Stimulated activated CD4-positive, alpha-beta T cell treated with anti-CD3 and anti-CD28 coated beads, Interleukin-2, amount 100 ng/mL, for 24 hours (primary cell): ENCODE data around the gene HSPA14.
"Not testable (repeated sequence)": the region's sequence is repeated elsewhere in the genome, so short reads cannot be mapped to it uniquely, and the experiment has no call there.

Experiments
- DNase-seq, 2 donors: peaks; one replicate each; pipeline ENCODE4 v3.0.0-alpha.2; 2020

Gene HSPA14

GRCh38 chr10:14838582-14839304 is 637 bp downstream of the HSPA14 start:
- peak; percentile 33 to 35 for DNase-seq

GRCh38 chr10:14839305-14839695 is 1.2 kb downstream of the HSPA14 start:
- DNase-seq = peak in 1 of 2 donors; percentile 6

GRCh38 chr10:14840178-14840577 is 2.1 kb downstream of the HSPA14 start:
- DNase-seq = no peak

GRCh38 chr10:14843327-14843988 is 5.4 kb downstream of the HSPA14 start:
- DNase-seq = no peak

GRCh38 chr10:14844948-14845347 is 6.8 kb downstream of the HSPA14 start:
- DNase-seq = no peak

GRCh38 chr10:14852236-14852635 is 14.1 kb downstream of the HSPA14 start:
- no peak for DNase-seq

GRCh38 chr10:14855453-14855852 is 17.3 kb downstream of the HSPA14 start:
- no peak for DNase-seq

- no peak for DNase-seq
These were observed 20.3 kb downstream of the HSPA14 start for GRCh38 chr10:14858338-14858960.

GRCh38 chr10:14859043-14859442 is 20.9 kb downstream of the HSPA14 start:
- DNase-seq = no peak

GRCh38 chr10:14859775-14860174 is 21.7 kb downstream of the HSPA14 start:
- DNase-seq = no peak

GRCh38 chr10:14860791-14861190 is 22.7 kb downstream of the HSPA14 start:
- no peak for DNase-seq

GRCh38 chr10:14864466-14864865 is 26.4 kb downstream of the HSPA14 start:
- DNase-seq = not testable (repeated sequence)

GRCh38 chr10:14864871-14865270 is 26.8 kb downstream of the HSPA14 start:
- not testable (repeated sequence) for DNase-seq

- no peak for DNase-seq
These were observed 35.1 kb downstream of the HSPA14 start for GRCh38 chr10:14873090-14873760.

- no peak for DNase-seq
These were observed 37.8 kb downstream of the HSPA14 start for GRCh38 chr10:14875941-14876340.

GRCh38 chr10:14876764-14877163 is 38.7 kb downstream of the HSPA14 start:
- no peak for DNase-seq

- DNase-seq = peak; percentile 93 to 96
These were observed 40.4 kb downstream of the HSPA14 start, which contains the start of gene SUV39H2 for GRCh38 chr10:14878266-14879123. TSS of gene SUV39H2 (plus strand) at chr10:14878866. CDS start at chr10:14878889, 23 bp downstream.

- peak; percentile 52 to 57 for DNase-seq
These were observed 41.2 kb downstream of the HSPA14 start for GRCh38 chr10:14879124-14879927.

- DNase-seq = no peak
These were observed 41.8 kb downstream of the HSPA14 start for GRCh38 chr10:14879928-14880193.

- no peak for DNase-seq
These were observed 42.1 kb downstream of the HSPA14 start for GRCh38 chr10:14880229-14880628.

- DNase-seq = no peak
These were observed 46.0 kb downstream of the HSPA14 start for GRCh38 chr10:14884082-14884481.

- no peak for DNase-seq
These were observed 51.2 kb downstream of the HSPA14 start for GRCh38 chr10:14889318-14889717.
